Measurements from ENCODE around the gene TRAF3.
"Not testable (repeated sequence)": the region's sequence is repeated elsewhere in the genome, so short reads cannot be mapped to it uniquely, and the experiment has no call there.

Gene TRAF3

DNA sequence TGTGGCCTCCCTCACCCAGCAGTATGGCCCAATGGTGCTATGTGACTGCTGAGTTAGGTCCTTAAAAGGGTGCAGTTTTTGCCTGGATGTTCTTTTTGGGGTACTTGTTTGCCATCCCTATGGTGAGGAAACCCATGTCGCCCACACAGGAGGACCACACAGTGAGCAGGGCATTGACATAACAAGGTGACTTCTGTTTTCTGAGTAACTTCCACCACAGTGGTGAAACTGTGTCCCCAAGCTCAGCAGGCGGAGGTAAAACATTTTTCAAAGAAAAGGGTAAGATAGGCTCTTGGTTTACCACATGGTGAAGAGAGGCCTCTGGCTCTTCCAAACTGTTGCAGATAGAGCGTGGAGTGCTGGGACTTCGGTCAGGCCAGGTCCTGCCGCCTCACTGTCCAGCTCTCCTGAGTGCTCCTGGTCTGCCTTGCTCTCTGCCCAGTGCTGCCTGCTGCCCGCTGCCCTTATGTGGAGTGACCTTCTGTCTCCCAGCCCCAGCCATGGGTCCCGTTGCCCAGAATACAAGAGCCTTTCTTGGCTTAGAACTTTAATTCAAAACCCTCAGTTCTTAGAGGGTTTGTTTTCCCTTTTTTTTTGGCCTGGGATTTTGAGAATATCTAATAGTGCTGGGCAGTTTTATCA is 54.0 kb downstream of the TRAF3 start:
- no peak for DNase-seq

DNA sequence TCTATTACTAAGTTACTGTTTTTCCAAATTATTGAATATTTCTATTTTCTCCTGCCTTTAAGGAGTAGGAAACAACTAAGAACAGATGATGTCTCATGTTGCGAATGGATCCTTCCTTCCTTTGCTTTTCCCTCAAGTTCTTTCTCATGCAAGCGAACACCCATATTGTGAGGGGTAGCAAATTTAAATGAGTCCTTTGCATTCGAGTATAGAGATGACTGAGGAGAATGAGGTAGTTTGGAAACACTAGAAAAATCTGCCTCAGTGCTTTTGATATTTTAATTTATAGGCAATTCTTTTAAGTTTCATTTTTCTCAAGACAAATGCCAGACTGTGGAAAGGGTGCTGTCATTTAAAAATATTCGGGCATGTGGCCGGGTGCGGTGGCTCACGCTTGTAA is 56.1 kb downstream of the TRAF3 start:
- no peak for DNase-seq

DNA sequence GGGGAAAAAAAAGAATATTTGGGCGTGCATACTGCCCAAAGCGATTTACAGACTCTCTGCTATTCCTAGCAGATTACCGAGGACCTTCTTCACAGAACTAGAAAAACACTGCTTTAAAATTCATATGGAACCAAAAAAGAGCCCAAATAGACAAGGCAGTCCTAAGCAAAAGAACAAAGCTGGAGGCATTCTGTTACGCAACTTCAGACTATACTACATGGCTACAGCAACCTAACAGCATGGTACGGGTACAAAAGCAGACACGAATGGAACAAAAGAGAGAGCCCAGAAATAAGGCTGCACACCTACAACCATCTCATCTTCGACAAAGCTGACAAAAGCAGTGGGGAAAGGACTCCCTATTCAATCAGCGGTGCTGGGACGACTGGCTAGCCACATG is 56.7 kb downstream of the TRAF3 start:
- no peak for DNase-seq

DNA sequence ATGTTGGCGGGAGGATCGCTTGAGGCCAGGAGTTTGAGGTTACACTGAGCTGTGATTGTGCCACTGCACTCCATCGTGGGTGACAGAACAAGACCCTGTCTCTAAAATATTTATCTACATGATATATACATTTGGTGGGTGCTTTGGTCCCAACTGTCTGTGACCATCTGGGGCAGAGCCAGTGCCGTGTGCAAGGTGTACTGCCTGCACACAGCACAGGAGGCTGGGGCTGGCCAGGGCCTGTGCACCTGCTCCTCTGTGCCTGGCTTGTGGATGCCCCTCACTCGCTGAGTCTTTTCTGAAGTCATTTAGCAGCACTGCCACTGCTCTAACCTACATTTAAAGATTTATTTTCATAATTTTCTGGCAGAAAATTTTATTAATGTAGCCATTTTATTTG is 58.7 kb downstream of the TRAF3 start:
- DNase-seq: no peak

DNA sequence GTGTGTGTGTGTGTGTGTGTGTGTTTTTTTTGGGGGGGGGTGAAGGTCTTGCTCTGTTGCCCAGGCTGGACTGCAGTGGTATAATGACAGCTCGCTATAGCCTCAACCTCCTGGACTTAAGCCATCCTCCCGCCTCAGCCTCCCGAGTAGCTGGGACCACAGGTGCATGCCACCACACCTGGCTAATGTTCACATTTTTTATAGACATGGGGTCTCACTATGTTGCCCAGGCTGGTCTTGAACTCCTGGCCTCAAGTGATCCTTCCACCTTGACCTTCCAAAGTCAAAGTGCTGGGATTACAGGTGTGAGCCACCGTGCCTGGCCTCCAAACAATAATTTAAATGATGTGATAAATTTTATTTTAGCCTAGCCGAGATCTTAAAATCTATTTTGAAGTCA is 59.9 kb downstream of the TRAF3 start:
- DNase-seq: not testable (repeated sequence)

DNA sequence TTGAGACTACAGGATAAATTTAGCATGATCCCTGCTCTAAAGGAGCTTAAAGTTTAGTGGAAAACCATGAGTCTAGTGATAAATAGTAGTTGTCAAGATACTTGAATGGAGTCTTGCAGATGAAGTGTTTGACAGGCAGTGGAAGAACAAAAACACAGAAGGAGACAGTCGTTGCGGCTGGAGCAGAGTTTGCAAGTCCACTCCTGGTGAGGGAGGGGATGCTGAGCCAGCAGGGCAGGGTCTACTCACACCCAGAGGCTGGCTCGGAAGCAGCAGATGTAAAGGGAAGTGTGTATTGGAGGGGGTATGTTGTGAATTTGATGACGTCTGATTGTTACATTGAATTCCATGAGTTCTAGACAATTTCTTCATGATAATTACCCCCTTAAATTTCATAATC is 61.3 kb downstream of the TRAF3 start:
- DNase-seq: no peak

DNA sequence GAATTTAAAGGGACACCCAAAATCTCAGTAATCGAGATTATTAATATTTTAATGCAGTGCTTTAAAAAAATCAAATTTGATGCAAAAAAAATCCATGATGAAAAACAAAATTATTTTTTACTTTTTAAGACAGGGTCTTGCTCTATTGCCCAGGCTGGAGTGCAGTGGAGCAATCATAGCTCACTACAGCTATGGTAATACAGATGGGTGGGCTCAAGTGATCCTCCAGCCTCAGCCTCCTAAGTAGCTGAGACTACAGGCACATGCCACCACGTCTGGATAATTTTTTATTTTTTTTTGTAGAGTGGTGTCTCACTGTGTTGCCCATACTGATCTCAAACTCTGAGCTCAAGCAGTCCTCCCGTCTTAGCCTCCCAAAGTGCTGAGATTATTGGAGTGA is 62.9 kb downstream of the TRAF3 start:
- DNase-seq: no peak

DNA sequence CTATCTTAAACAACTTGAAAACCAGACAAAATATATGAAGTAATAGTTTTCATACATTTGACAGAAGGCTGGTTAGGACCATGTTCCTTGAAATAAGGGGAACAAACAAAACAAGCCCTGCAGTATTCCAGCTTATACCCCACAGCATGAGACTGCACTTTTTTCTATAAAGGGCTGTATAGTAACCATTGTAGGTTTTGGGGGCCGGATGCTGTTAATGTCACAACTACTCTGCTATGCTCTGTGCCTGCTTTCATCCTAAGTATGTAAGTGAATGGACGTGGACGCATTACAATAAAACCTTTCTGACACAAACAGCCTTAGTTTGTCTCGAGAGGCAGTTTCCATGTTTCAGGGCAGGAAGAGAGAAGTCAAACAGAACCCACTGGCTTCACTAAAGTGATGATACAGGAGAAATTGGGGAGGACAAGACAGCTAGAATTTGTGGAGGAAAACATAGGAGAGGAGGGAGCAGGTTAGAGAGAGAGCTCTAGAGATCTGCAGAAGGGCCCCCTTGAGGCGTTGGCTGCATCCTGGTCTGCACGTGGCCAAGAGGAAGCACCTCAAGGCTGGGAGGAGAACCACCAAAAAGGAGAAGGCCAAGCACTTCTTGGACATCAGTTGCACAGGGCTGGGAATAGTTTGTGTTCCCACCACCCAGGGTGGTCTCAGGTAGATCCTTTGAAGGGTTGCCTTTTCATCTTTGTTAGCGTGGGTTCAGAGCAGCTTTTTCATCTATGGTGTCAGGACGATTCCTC is 63.7 kb downstream of the TRAF3 start:
- no peak for DNase-seq

DNA sequence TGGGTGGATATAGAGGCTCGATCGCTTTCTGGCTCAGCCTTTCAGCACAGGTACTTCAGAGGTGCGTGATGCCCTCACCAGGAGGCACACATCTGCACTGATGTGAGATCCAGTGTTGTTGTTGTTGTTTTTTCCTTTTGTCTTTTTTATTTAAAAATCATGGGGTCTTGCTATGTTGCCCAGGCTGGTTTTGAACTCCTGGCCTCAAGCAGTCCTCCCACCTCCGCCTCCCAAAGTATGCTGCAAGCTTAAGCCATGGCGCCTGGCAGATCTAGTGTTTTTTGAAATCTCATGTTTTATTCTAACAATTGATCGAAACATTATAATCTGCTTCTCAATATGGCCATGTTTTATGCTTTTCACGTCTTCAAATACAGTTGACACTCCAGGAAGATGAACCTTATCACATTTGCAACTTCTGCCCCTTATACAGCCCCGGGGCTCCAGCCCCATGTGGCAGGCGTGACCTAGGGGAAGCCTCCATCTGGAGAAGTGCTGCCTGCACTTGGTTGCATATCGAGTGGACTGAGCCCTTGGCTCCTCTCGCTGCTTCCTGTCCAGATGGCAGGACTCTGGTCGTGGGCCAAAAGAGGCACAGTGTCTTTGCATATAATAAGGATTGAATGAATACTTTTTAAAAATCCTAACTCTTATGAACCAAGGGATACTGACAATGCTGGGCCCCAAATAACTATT is 71.7 kb downstream of the TRAF3 start:
- DNase-seq: no peak

DNA sequence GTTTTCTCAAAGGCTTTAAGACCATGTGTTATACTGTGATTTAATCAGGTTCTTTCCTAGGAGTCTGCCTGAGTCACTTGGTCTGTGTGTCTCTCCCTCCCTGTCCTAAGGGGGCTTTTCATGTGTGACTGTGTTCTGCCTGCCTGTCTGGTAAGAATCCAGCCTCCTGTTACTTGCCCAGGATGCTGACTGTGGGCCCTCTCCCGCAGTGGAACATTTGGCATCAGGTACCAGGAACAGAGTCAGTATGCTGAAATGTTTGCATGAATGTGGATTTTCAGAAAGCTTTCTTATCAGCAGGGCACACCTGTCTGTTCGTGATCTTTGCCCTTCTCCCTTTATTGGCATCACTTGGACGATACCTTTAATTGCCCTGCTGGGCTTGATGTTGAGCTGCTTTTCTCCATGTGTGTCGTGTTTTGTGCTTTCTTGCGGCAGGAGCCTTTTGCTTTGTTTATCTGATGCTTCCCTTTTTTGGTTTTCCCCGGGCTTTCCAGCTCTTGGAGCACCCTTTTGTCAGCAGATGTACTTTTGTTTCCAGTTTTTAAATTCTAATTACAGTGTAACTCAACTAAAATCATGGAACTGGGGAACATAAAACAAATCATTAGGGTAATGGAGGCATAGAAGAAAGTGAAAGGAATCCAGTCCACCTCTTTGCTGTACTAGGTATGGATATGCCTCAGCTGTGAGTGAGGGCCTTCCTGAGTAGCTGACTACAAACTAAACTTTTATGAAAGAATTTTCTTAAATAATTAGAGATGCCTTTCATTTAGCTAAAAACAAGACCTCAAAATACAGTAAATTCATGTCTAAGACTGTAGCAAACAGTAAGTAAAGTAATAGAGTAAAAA is 72.5 kb downstream of the TRAF3 start:
- no peak for DNase-seq

DNA sequence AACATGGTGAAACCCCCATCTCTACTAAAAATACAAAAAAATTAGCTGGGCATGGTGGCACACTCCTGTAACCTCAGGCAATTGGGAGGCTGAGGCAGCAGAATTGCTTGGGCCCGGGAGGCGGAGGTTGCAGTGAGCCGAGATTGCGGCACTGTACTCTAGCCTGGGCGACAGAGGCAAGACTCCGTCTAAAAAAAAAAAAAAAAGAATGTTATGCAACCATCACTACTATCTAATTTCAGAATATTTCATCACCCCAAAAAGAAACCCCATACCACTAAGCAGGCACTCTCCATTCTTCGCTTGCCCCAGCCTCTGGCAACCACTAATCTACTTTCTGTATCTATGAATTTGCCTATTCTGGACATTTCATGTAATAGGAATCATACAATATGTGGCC is 76.4 kb downstream of the TRAF3 start:
- no peak for DNase-seq

DNA sequence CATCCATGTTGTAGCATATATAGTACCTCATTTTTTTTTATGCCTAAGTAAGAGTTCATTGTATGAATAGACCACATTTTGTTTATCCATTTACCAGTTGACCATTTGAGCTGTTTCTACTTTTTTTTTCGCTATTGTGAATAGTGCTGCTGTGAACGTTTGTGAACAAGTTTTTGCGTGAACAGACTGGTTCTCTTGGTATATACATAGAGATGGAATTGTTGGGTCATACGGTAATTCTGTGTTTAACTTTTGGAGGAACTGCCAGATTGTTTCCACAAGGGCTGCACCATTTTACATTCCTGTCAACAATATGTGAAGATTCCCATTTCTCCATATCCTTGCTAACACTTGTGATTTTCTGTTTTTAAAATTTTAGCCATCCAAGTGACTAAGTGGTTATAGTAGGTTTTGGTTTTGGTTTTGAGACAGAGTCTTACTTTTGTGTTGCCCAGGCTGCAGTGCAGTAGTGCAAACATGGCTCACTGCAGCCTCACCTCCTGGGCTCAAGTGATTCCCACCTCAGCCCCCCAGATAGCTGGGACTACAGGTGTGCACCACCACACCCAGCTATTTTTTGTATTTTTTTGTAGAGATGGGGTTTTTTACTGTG is 76.9 kb downstream of the TRAF3 start:
- no peak for DNase-seq

DNA sequence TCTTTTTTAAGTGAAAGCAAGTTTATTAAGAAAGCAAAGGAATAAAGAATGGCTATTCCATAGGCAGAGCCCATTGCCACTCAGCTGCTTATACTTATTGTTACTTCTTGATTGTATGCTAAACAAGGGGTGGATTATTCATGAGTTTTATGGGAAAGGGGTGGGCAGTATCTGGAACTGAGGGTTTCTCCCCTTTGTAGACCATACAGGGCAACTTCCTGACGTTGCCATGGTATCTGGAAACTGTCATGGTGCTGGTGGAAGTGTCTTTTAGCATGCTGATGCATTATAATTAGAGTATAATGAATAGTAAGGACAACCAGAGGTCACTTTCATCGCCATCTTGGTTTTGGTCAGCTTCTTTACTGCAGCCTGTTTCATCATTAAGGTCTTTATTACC is 78.9 kb downstream of the TRAF3 start:
- DNase-seq: no peak

DNA sequence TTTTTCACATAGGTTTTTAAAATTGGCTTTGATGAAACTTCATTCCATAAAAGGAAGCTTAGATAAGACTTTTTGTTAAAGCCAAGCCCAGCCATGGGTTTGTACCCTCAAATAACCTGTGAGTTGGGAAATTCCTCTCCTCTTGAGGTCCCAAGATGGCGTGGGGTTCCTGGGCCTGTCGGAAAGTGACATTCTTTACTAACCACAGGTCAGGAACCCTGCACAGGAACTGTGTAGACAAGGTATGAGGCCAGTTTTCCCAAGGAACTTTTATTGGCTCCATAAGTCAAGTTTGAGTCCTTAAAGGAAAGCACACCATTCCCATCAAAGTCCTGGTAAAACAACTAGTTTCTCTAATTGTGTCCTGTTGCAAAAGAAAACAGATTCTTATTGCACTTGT is 80.2 kb downstream of the TRAF3 start:
- no peak for DNase-seq

DNA sequence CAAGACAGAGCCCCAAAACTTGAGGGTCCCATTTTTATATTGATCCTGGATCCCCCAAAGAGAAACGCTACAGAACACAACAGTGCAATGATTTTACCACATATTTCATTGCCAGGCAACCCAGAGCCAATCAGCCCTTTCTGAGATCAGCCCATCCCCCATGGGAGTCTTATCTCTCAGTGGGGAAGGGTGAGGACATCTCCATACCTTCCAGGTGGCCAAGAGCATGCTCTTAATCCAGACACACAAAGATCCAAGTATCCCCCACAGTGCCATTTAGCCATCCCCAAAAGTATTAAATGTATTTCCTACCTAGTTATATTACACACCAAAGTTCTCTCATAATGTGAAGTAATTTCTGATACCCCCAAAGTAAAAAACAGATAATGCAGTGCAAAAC is 82.7 kb downstream of the TRAF3 start:
- DNase-seq: no peak

DNA sequence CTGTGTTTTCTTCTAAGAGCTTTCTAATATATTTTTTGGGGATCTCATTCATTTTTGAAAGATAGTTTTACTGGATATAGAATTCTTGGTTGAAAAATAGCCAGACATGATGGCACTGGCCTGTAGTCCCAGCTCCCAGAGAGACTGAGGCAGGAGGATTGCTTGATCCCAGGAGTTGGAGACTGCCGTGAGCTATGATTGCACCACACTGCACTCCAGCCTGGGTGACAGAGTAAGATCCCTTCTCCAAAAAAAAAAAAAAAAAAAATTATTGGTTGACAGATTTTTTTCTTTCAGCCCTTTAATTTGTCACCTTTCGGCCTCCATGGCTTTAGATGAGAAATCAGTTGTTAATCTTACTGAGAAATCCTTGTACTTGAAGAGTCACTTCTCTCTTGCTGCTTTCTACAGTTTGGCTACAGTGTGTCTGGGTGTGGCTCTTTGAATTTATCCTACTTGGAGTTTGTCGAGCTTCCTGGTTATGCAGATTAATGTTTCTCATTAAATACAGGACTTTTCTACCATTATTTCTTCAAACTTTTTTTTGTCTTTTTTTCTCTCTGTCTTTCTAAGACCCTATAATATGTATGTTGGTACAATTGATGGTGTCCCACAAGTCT is 85.0 kb downstream of the TRAF3 start:
- no peak for DNase-seq

DNA sequence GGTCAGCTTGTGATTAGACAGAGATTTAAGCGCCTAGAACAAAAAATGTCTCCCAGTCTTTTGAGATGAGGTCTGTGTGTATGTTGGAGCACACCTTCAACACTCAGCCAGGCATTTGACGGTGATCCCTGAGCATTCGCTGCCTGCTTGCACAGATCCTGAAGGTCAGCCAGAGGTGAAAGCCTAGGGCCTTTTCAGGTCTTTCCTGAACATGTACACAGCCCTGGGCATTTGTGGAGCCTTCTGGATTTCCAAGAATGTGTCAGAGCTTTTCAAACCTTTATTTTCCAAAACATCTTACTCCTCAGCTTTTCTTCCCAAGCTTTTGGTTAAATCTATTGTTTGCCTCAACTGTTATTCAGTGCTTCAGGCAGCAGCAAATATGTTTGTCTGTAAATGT is 86.1 kb downstream of the TRAF3 start:
- no peak for DNase-seq

DNA sequence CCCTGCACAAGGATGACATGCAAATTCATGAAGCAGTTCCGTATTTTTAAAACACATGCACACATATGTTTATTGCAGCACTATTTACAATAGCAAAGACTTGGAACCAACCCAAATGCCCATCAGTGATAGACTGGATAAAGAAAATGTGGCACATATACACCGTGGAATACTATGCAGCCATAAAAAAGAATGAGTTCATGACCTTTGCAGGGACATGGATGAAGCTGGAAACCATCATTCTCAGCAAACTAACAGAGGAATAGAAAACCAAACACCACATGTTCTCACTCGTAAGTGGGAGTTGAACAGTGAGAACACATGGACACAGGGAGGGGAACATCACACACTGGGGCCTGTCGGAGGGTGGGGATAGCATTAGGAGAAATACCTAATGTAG is 88.7 kb downstream of the TRAF3 start:
- not testable (repeated sequence) for DNase-seq

DNA sequence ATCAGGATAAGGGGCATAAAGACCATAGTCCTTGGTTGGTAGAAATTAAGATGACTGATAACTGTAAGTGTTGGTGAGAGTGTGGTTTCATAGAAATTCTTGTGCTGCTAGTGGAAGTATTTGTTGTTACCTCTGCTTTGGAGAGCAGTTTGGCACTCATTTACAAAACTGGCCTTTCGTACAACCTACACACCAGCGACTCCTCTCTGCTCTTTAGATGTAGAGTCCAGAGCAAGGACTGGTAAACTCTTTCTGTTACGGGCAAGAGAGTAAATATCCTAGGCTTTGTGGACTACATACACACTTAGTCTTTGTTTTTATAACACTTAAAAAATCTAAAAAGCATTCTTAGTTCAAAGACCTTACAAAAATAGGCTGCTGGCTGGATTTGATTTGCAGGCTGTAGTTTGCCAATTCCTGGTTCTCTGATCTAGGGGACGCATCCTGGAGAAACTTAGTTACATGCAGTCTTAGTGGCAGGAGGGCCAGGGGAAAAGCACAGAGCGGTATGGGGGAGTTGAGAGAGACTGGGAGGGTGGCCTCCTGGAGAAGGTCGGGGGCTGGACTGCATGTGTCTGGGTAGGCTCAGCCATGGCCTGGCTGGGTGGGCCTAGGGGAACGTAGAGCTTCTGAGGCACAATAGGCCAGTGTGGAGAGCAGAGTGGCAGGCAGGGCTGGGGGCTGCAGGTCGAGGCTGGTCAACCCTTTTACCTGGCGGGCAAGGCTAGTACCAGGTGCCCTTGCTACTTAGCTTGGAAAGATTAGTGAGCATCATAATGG is 89.9 kb downstream of the TRAF3 start:
- no peak for DNase-seq

DNA sequence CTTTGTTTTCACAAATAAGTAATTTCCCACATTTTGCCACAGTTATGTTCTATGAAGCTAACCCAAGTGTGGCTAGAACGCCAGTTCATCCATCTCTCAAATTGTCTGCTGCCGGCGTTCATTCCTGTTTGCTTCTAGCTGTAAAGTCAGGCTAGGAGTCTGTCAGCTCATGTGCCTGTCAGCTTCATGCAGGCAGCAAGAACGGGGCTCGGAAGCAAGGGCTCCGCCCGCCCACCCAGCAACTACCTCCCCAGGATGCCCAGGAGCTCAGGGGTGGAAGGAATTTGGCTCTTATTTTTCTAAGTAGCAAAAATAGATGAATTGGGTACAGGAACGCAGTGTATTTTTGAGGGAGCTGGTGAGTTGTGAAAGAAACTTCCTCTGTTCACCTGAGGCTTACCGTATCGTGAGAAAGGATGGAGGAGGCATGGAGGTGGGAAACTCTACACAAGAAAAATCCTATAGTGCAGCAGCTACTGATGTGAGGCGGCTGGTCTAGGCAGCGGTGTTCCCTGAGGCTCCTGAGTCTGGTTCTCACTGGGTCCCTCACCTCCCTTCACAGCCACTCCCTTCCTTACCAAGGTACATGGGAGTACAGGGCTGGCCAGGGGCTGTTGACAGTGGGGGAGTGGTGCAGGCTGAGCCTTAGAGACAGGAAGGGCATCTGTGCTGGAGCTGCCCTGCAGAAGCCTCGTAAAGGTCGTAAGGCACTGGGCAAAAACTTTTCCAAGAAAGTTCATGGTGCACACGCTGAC is 90.8 kb downstream of the TRAF3 start:
- no peak for DNase-seq
